Measurements from ENCODE around the gene NOC4L. TPM values are rescaled to one million over a fixed set of nuclear protein-coding genes. Genes with fewer than 3 reads are reported as not detected.

The NOC4L gene
- total and polyA plus RNA-seq, 2 of the 4 experiments (the other 2 are of a cell fraction): 5.2 to 13.4 TPM

- POLR2A ChIA-PET (ENCODE audit: unreplicated experiment): no interaction called here
- Histone ChIP-seq H4K8ac (ENCODE audit: low read depth in 2 of 2, low read length in 2 of 2) (no peak overlapping the region), H3K23ac (ENCODE audit: low read depth, low read length) (no peak overlapping the region), H3K9me3 (ENCODE audit: control insufficient read depth, insufficient read depth, low read length) (no peaks in the 10 kb centered on the region), H4K5ac (ENCODE audit: low read depth, low read length) (no peak overlapping the region), H3K36me3 (ENCODE audit: control insufficient read depth, insufficient read depth, low read length) (peaks cover 44% of the 10 kb centered on the region), H3K4me2 (ENCODE audit: low read depth, low read length) (no peak overlapping the region), H2BK120ac (ENCODE audit: low read depth, low read length) (no peak overlapping the region), H3K4me1 (ENCODE audit: control insufficient read depth, insufficient read depth, low read length) (peaks cover 3% of the 10 kb centered on the region), H2BK5ac (ENCODE audit: low read depth, low read length, poor library complexity, severe bottlenecking) (no peak overlapping the region), H2BK20ac (ENCODE audit: low read depth, low read length) (no peak overlapping the region), H3K14ac (replicated peaks; ENCODE audit: low read depth, low read length) (no peak overlapping the region), H3K79me1 (ENCODE audit: low read depth in 1 of 2, low read length in 2 of 2) (peaks cover 4 to 17% of the 10 kb centered on the region in 2 experiments; a peak in 3 of 4 replicates), H2AFZ (replicated peaks; ENCODE audit: low read length, poor library complexity) (no peak overlapping the region), H3K4me3 (ENCODE audit: insufficient read depth, low read depth, low read length) (no peak overlapping the region), H3K9me1 (ENCODE audit: insufficient read depth, low read length) (0 out of 2 replicates have a peak, but pooled peaks cover 3% of the 10 kb centered on the region), H3K9ac (ENCODE audit: low read depth, low read length) (no peak overlapping the region), H3K56ac (ENCODE audit: extremely low read depth, insufficient read depth, low read length) (no peak overlapping the region), H2AK9ac (replicated peaks; ENCODE audit: low read depth, low read length, poor library complexity) (no peak overlapping the region), H2AK5ac (ENCODE audit: low read depth, low read length) (no peak overlapping the region), H3K18ac (ENCODE audit: low read depth, low read length) (no peak overlapping the region), H3K27ac (ENCODE audit: insufficient read depth, low read length) (no peak overlapping the region), H3K27me3 (ENCODE audit: control insufficient read depth, insufficient read depth, low read length) (no peaks in the 10 kb centered on the region), H2BK15ac (ENCODE audit: low read depth, low read length) (no peak overlapping the region), H4K91ac (ENCODE audit: insufficient read depth, low read depth, low read length) (no peak overlapping the region), H4K20me1 (ENCODE audit: insufficient read depth, low read length) (peaks cover 5% of the 10 kb centered on the region; the same call in 1 of the 2 replicates), H3K4ac (ENCODE audit: low read depth, low read length) (no peak overlapping the region)
- in situ Hi-C loops (cut with MboI; ENCODE audit: low sequenced_read_pairs): no loop called here
- no peak for DNase-seq
- no peak for ATAC-seq (ENCODE audit: low read depth)
- CTCF ChIA-PET: interaction anchor here (0.6 kb wide), 1 partner anchor 27 kb away, joined by 3 read pairs; no protein-coding TSS in a partner anchor
- intact Hi-C loops (cut with micrococcal nuclease): no loop called here
- WGBS, 2 experiments (ENCODE audit: extremely low coverage in 2 of 2, insufficient read length in 1 of 2): 93% methylated on average over 12 of the region's 34 CpGs; no CpG with 5 or more reads in 1 of the 2 experiments
- no TSS peak for BruUV-seq (replicated peaks)
- dilution Hi-C loops (cut with HindIII; ENCODE audit: low sequenced_read_pairs, unreplicated experiment): no loop called here
- no peak for TF ChIP-seq SMC3 (IDR thresholded peaks at IDR 0.05; ENCODE audit: low read depth, low read length)
- TF ChIP-seq RAD21 (IDR thresholded peaks at IDR 0.05; ENCODE audit: low read length): no peak
- TF ChIP-seq, protein P1, sequence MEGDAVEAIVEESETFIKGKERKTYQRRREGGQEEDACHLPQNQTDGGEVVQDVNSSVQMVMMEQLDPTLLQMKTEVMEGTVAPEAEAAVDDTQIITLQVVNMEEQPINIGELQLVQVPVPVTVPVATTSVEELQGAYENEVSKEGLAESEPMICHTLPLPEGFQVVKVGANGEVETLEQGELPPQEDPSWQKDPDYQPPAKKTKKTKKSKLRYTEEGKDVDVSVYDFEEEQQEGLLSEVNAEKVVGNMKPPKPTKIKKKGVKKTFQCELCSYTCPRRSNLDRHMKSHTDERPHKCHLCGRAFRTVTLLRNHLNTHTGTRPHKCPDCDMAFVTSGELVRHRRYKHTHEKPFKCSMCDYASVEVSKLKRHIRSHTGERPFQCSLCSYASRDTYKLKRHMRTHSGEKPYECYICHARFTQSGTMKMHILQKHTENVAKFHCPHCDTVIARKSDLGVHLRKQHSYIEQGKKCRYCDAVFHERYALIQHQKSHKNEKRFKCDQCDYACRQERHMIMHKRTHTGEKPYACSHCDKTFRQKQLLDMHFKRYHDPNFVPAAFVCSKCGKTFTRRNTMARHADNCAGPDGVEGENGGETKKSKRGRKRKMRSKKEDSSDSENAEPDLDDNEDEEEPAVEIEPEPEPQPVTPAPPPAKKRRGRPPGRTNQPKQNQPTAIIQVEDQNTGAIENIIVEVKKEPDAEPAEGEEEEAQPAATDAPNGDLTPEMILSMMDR (conservative IDR thresholded peaks at IDR 0.05; ENCODE audit: low read depth, low read length): no peak
- no peak for TF ChIP-seq RCOR1 (IDR thresholded peaks at IDR 0.05; ENCODE audit: insufficient replicate concordance, low read length)
- no peak for TF ChIP-seq NFE2L2 (IDR thresholded peaks at IDR 0.05; ENCODE audit: low read depth, low read length)
- no peak for TF ChIP-seq CHD1 (IDR thresholded peaks at IDR 0.05; ENCODE audit: low read depth, low read length)
- TF ChIP-seq MAFK (IDR thresholded peaks at IDR 0.05; ENCODE audit: low read depth, low read length): no peak
- TF ChIP-seq, protein P2, sequence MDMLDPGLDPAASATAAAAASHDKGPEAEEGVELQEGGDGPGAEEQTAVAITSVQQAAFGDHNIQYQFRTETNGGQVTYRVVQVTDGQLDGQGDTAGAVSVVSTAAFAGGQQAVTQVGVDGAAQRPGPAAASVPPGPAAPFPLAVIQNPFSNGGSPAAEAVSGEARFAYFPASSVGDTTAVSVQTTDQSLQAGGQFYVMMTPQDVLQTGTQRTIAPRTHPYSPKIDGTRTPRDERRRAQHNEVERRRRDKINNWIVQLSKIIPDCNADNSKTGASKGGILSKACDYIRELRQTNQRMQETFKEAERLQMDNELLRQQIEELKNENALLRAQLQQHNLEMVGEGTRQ (IDR thresholded peaks at IDR 0.05; ENCODE audit: low read depth, low read length): no peak
- TF ChIP-seq FOS (IDR thresholded peaks at IDR 0.05; ENCODE audit: low read depth, low read length): no peak
- TF ChIP-seq BHLHE40 (IDR thresholded peaks at IDR 0.05; ENCODE audit: low read depth, low read length): no peak
- no peak for TF ChIP-seq MXI1 (IDR thresholded peaks at IDR 0.05; ENCODE audit: borderline replicate concordance, low read depth, low read length)
- no peak for TF ChIP-seq RFX5 (IDR thresholded peaks at IDR 0.05; ENCODE audit: low read depth, low read length)
- TF ChIP-seq CEBPB (IDR thresholded peaks at IDR 0.05; ENCODE audit: low read depth, low read length): no peak
- TF ChIP-seq, protein P3, sequence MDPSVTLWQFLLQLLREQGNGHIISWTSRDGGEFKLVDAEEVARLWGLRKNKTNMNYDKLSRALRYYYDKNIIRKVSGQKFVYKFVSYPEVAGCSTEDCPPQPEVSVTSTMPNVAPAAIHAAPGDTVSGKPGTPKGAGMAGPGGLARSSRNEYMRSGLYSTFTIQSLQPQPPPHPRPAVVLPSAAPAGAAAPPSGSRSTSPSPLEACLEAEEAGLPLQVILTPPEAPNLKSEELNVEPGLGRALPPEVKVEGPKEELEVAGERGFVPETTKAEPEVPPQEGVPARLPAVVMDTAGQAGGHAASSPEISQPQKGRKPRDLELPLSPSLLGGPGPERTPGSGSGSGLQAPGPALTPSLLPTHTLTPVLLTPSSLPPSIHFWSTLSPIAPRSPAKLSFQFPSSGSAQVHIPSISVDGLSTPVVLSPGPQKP (IDR thresholded peaks at IDR 0.05; ENCODE audit: borderline replicate concordance, low read depth, low read length): no peak
Observed at GRCh38 chr12:132138941-132139871, 5.1 kb upstream of the NOC4L start.
